Stimulated activated CD4-positive, alpha-beta T cell treated with anti-CD3 and anti-CD28 coated beads, TNF-alpha, amount 100 ng/mL, for 48 hours (primary cell): Measurements from ENCODE around the gene EPB41L1.

Experiments used
- DNase-seq, 3 donors: peaks; one replicate each; pipeline ENCODE4 v3.0.0-alpha.2; 2020; ENCODE audit warnings: low read depth in 3 of 3

Gene EPB41L1

DNA sequence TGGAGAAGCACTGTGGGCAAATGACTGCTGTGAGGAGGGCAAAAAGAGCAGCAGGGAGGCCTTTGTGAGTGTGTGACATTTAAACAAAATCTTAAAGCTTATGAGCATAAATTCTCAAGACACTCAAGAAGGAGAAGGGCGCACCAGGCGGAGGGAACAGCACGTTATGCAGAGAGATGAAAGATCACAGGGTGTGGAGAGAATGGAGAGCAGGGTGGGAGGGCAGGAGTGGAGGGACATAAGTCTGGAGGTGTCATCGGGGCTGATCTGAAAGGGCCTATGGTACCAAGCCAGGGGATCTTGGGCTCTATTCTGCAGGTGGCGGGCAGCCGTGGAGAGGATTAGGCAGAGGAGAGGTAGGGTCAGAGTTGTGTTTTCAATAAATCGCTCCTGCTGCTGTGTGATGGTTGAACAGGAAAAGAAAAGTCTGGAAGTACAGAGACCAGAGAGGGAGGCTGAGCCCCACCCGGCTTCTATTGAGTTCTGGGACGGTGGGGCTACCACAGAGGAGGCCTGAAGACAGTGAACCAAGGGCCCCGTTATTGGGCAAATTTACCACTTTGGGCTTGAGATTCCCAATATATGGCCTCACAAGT lies 127.3 kb downstream of the EPB41L1 start:
- DNase-seq: no peak
